ENCODE measurements around the gene PRSS48.

Gene PRSS48

DNA sequence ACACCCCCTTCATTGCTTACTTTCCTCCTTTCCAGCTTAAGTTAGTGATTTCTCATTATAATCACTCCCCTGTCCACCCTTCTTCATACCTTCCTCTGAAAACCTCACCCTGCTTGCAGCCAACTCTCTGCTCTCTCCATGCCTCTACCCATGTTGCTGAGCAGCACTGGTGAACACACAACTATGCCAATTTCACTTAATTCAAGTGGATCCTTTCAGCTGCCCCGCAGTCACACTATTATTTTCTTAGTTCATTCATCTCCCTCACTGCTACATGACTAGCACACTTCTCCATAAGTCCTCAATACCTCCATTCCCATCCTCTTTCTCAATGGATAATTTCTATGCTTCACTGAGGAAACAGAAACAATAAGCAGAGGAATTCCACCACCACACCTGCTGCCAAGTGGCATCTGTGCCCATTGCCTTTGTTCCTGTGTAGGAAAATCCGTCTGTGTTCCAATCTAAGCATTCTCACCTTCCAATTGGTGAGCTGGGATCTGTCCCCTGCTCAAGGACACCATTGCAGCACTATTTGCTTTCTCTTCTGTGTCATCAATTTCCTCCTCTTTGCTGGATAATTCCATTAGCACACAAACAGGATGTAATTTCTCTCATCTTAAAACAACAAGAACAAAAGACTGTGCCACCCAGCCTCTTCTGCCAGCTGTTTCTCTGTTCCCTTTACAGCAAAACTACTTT is 25.2 kb upstream of the PRSS48 start:
- TF ChIP-seq GATA2 (IDR thresholded peaks at IDR 0.05; ENCODE audit: low read depth, low read length), result no peak
- no peak for TF ChIP-seq GATA3 (IDR thresholded peaks at IDR 0.05; ENCODE audit: low read depth, low read length)

DNA sequence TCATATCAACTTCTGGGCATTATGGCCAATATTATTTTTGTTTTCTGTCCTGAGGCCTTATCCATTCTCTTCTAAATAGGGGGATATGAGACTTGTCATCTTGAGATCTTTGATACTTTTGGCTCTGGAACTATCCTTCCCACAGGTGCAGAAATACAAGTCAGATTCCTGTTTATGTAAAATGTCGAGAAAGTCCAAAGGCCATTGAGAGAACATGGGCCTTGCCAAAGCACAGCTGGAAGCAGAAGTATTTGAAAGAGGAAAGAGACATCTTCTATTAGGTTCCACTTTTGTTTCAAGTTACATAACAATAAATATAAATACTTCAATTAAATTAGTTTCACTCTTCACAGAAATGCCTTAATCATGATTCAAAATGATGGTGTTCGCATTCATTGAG is 20.8 kb upstream of the PRSS48 start:
- TF ChIP-seq GATA3 (IDR thresholded peaks at IDR 0.05; ENCODE audit: low read depth, low read length) (no peak), GATA2 (IDR thresholded peaks at IDR 0.05; ENCODE audit: low read depth, low read length) (no peak)

DNA sequence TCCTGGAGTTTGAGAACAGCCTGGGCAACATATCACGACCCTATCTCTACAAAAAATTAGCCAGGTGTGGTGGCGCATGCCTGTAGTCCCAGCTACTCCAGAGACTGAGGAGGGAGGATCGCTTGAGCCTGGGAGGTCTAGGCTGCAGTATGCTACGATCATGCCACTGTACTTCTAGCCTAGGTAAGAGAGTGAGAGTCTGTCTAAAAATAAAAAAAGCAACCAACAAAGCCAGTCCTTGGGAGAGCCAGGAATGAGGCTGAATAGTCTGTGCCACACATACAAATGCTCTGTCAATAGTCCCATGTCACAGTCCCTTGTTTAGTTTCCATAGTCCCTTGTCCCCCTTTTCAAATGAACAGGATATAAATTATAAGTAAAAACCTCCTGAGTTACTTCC is 19.3 kb upstream of the PRSS48 start:
- TF ChIP-seq GATA3 (IDR thresholded peaks at IDR 0.05; ENCODE audit: low read depth, low read length) (no peak), GATA2 (IDR thresholded peaks at IDR 0.05; ENCODE audit: low read depth, low read length) (no peak)

DNA sequence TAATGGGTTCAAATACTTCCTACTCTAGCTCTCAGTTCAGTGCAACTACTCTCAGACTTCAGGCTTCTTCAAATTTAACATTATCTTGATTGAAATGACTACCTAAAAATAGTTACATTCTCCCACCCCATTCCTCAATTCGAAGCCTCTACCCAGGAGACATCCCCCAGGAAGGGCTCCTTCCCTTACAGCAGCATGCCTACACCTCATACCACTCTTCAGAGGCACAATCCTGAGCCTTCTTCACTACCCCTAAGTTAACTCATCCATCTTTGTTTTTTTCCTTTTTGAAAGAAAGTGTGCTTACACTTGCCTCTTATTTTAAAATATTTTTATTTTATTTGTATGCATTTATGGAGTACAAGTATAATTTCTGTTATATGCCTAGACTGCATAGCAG is 17.2 kb upstream of the PRSS48 start:
- TF ChIP-seq GATA2 (IDR thresholded peaks at IDR 0.05; ENCODE audit: low read depth, low read length), result no peak

DNA sequence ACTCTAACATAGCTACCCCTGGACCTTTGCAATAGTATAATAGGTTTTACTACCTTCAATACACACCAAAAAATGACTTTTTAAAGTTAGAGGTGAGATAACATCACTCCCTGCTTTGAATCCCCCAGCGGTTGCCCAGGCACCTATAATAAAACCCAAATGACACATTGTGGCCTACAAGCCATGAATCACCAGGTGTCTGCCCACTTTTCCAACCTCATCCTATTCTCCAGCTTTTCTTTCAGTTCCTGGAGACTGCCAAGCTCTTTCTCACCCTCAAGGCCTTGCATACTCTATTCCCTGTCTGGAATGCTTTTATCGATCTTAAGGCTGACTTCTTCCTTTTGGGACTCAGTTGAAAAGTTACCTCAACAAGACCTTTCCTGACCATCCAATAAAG is 16.4 kb upstream of the PRSS48 start:
- TF ChIP-seq GATA3 (IDR thresholded peaks at IDR 0.05; ENCODE audit: low read depth, low read length) (no peak), GATA2 (IDR thresholded peaks at IDR 0.05; ENCODE audit: low read depth, low read length) (no peak)

DNA sequence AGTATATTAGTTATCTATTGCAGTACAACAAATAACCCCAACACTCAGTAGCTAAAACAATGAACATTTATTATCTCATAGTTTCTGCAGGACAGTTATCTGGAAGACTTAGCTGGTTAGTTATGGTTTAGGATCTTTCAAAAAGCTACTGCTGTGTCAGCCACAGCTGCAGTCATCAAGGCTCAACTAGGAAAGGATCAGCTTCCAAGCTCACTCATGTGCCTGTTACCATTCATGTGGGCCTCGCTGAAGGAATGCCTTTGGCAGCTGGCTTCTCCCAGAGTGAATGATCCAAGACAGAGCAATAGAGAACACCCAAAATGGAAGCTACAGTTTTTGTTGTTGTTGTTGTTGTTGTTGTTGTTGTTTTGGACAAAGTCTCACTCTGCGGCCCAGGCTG is 13.5 kb upstream of the PRSS48 start:
- TF ChIP-seq GATA3 (IDR thresholded peaks at IDR 0.05; ENCODE audit: low read depth, low read length) (no peak), GATA2 (IDR thresholded peaks at IDR 0.05; ENCODE audit: low read depth, low read length) (no peak)

DNA sequence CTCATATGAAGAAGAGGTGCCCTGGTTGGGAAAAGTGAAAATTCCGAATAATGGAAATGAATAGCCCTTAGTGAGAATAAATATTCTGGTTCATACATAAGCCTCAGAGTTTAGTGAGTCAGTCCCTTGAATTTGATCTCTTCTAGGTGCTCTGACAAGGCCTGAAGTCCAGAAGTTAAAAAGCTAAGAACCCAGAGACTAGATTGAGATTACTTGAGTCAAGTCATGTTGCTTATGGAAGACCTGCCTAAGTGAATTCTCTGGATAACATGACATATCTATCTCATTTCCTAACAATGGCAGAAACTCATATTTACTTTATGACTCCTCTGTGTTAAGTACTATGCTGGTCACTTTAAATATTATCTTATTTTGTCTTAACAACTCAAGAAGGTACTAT is 10.5 kb upstream of the PRSS48 start:
- TF ChIP-seq GATA3 (IDR thresholded peaks at IDR 0.05; ENCODE audit: low read depth, low read length) (no peak), GATA2 (IDR thresholded peaks at IDR 0.05; ENCODE audit: low read depth, low read length) (no peak)

DNA sequence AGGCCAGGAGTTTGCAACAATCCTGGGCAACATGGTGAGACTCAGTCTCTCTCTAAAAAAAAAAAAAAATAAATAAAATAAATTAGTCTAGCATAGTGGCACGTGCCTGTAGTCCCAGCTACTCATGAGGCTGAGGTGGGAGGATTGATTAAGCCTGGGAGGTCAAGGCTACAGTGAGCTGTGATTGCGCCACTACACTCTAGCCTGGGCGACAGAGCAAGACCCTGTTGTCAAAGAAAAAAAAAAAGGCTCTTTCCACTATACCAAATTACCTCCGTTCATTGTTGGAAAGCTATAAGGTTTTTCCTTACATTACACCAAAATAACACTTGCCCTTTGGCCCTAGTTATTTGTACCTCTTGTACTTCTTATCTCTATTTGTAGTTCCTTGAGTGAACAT is 9.9 kb upstream of the PRSS48 start:
- no peak for TF ChIP-seq GATA3 (IDR thresholded peaks at IDR 0.05; ENCODE audit: low read depth, low read length)

DNA sequence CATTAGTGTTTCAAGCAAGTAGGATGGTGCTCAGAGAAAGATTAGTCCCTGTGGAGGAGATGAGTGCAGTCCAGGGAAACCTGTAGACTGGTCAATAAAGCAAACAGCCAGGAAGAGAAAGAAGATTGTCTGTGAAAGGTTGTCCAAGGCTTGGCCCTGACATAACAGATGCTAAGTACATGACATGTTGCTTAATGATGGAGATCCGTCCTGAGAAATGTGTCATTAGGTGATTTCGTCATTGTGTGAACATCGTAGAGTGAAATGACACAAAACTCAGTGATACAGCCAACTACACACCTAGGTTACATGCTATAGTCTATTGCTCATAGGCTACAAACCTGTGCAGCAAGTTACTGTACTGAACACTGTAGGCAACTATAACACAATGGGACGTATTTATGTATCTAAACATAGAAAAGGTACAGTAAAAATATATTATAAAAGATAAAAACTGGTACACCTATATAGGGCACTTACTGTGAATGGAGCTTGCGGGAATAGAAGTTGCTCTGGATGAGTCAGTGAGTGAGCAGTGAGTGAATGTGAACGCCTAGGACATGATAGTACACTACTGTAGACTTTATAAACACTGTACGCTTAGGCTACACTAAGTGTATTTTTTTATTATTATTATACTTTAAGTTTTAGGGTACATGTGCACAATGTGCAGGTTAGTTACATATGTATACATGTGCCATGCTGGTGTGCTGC is 9.0 kb upstream of the PRSS48 start:
- TF ChIP-seq GATA3 (IDR thresholded peaks at IDR 0.05; ENCODE audit: low read depth, low read length) (no peak), GATA2 (IDR thresholded peaks at IDR 0.05; ENCODE audit: low read depth, low read length) (no peak)

DNA sequence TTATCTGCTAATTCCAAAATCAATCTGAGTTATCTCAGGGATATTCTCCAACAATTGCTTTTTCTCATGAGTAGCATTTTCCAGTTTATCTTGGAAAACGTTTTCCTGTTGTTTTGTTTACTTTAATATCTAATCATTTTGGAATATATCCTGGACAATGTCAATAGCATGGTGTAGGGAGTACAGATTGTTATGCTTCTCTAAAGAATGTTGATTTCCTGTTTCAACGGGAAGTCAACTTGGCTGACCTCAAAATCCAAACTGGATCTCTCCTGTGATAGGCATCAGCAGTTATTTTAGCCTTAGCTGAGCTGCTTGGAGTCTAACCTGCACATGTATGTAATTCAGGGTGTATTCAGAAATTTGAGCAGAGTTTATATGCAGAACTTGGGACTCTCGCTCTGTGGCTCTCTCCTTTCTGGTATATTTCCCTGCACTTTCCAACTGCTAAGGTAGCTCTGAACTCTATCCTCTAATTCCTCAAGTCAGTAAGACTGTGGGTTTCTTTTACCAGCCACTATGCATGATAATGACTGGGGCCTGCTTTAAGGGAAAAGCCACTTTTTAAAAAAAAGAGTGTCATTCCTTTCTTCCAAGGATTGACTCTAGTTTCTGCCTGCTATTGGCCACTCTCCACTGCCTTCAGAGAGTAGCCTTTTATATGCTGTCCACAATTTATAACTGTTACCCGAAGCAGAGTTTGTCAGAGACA is 7.7 kb downstream of the PRSS48 start:
- TF ChIP-seq GATA2 (IDR thresholded peaks at IDR 0.05; ENCODE audit: low read depth, low read length) (no peak), GATA3 (IDR thresholded peaks at IDR 0.05; ENCODE audit: low read depth, low read length) (no peak)

DNA sequence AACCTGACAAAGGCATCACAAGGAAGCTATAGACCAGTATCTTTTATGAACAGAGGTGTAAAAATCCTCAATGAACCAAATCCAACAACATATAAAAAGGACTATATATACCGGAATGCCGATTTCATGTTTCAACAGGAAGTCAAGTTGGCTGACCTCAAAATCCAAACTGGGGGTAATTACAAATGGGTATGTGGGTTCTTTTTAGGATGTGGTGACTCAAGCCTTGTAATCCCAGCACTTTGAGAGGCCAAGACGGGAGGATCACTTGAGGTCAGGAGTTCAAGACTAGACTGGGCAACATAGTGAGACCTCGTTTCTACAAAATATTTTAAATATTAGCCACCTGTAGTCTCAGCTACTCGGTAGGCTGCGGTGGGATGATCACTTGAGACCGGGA is 10.4 kb downstream of the PRSS48 start:
- no peak for TF ChIP-seq GATA3 (IDR thresholded peaks at IDR 0.05; ENCODE audit: low read depth, low read length)
- TF ChIP-seq GATA2 (IDR thresholded peaks at IDR 0.05; ENCODE audit: low read depth, low read length), result no peak

DNA sequence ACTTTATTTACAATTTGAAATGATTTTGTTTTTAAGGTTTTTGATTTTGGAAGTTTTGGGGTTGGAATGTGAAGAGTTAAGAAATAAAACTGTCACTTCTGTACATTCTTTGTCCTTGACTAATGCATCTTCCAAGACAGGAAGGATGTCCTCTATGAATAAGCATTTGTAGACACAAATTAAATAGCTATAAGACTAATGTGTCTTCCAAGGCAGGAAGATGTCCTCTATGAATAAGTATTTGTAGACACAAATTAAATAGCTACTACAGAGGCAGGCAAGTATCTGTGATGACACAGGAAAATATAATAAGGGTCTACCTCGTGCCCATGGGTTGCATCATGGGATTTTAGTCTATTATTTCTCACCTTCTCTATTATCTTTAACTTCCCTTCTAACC is 14.5 kb downstream of the PRSS48 start:
- TF ChIP-seq GATA3 (IDR thresholded peaks at IDR 0.05; ENCODE audit: low read depth, low read length) (no peak), GATA2 (IDR thresholded peaks at IDR 0.05; ENCODE audit: low read depth, low read length) (no peak)

DNA sequence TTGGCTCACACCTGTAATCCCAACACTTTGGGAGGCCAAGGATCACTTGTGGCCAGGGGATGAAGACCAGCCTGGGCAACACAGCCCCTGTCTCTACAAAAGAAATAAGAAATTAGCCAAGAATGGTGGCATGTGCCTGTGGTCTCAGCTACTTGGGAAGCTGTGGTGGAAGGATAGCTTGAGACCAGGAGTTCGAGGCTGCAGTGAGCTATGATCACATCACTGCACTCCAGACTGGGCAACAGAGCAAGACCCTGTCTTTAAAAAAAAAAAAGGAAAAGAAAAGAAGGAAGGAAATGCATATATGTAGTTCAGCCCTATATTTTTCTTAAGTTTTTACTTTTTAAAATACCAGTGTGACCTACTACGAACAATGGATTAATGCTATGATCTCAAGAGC is 15.1 kb downstream of the PRSS48 start:
- no peak for TF ChIP-seq GATA2 (IDR thresholded peaks at IDR 0.05; ENCODE audit: low read depth, low read length)
- TF ChIP-seq GATA3 (IDR thresholded peaks at IDR 0.05; ENCODE audit: low read depth, low read length), result no peak

DNA sequence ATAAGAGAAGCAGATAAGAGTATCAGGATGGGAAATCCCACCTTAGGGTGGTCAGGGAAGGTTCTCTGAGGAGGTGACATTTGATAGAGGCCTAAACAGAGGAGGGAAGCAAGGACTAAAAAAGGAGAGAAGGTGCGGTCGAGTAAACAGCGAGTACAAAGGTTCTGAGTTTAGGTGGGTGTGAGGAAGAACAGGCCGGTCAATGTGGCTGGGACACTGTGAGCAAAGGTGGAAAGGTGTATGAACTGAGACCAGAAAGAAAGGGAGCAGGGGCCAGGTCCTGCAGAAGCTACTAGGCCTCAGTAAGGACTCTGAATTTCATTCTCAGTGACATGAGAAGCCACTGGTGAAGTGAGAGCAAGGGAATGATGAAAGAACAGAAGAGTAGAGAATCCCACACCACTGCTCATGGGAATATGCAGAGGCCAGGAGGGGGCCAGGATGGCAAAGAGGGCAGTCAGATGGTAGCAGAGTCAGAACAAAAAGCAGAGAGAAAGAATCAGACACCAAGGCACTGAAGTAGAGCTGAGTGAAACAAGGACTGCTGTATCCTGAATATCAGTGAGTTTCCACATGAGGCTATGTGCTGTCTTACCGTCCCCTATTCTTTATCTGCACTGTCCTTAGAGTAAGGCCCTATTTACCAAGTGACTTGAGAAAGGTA is 18.0 kb downstream of the PRSS48 start:
- TF ChIP-seq GATA3 (IDR thresholded peaks at IDR 0.05; ENCODE audit: low read depth, low read length) (no peak), GATA2 (IDR thresholded peaks at IDR 0.05; ENCODE audit: low read depth, low read length) (no peak)
